ENCODE measurements around the gene MYO7B. TPM values are rescaled to one million over a fixed set of nuclear protein-coding genes. Genes with fewer than 3 reads are reported as not detected.

MYO7B gene
- total RNA-seq, 1 experiment from 2014 or later, result not detected

DNA sequence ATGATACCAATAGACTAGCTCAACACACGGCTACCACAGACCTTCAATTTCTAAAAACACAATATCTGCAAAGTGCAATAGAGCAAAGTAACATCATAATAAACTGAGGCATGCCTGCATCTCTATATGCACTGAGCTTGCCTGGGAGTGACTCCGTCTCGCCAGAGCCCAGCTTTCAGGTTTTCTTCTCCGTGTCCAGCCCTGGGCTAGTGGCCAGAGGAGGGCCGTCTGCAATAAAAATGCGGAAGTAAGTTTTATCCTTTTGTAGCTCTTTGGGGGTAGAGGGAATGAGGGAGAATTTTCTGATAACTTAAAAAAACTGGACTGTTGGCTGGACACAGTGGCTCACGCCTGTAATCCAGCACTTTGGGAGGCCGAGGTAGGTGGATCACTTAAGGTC, 69.5 kb downstream of the MYO7B start:
- no peak for DNase-seq (ENCODE audit: extremely low read depth, low read depth)

DNA sequence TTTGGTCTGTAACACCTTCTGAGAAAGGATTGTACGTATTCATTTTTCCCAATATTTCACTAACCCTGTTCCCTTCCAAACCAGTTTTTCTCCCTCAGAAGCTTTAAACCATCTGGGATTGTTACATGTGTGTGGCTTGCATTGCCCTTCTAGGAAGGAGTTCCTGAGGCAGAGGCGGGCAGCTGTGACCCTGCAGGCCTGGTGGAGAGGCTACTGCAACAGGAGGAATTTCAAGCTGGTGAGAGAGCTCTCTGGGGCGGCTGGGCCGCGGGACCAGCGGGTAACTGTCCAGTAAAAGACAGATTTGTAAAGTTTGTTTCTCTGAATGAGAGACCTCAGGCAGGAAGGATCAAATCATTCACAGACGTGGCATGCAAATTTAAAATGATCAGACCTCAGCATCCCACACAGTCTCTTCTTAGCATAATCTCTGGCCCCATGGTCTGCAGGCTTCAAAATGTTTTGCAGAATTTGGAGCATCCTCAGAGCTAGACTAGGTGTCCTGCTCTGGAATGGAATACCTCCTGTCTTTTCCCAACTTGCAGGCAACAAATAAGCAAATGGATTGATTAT, 70.3 kb downstream of the MYO7B start:
- DNase-seq (ENCODE audit: extremely low read depth, low read depth), result no peak

DNA sequence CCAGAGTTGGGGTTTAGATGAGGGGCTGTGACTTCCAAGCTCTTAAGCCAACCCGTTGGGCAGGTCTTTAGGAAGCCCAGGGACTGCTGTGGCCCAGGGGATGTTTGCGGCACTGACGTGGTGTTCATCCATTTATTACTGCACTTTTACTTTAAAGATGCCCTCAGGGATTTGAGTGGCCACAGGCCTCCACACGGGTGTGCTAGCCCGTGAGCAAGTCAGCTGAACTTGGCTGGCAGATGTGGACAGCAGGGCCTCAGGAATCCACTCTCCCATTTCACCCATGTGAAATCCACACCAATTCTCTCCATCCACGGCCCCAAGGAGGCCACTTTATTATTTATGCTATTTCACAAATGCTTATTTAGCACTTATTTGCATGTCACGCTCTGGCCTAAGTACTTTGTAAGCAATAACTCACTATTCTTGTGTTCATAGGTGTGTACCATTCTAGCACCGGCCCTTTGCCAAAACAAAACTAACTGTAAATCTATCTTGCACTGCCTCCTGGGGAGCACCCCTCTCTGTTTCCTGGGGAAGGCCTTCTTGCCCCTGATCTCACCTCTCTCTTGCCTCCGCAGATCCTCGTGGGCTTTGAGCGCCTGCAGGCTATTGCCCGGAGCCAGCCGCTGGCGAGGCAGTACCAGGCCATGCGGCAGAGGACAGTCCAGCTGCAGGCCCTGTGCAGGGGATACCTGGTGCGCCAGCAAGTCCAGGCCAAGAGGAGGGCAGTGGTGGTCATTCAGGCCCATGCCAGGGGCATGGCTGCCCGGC, 71.3 kb downstream of the MYO7B start:
- no peak for DNase-seq (ENCODE audit: extremely low read depth, low read depth)

DNA sequence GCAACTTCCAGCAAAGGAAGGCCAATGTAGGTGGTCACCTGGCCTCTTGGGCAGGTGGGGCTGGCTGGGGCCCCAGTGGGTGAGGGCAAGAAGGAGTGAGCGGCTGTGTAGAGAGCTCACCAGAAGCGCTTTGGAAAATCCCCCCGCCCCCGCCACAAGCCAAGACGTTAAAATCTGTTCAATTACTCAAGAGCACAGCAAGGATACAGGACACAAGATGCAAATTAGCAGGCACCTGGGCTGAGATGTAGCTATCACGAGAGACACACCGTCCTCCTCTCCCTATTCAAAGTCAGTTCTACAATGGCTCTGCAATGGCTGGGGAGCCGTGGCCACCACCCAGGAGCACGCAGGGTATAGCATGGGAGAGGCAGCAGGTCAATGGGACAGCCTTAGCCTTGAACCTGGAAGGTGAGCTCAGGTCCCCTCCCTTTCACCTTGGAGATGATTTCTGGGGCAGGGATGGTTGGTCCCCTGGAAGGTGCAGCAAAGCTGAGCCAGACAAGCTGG, 72.0 kb downstream of the MYO7B start:
- no peak for DNase-seq (ENCODE audit: extremely low read depth, low read depth)

DNA sequence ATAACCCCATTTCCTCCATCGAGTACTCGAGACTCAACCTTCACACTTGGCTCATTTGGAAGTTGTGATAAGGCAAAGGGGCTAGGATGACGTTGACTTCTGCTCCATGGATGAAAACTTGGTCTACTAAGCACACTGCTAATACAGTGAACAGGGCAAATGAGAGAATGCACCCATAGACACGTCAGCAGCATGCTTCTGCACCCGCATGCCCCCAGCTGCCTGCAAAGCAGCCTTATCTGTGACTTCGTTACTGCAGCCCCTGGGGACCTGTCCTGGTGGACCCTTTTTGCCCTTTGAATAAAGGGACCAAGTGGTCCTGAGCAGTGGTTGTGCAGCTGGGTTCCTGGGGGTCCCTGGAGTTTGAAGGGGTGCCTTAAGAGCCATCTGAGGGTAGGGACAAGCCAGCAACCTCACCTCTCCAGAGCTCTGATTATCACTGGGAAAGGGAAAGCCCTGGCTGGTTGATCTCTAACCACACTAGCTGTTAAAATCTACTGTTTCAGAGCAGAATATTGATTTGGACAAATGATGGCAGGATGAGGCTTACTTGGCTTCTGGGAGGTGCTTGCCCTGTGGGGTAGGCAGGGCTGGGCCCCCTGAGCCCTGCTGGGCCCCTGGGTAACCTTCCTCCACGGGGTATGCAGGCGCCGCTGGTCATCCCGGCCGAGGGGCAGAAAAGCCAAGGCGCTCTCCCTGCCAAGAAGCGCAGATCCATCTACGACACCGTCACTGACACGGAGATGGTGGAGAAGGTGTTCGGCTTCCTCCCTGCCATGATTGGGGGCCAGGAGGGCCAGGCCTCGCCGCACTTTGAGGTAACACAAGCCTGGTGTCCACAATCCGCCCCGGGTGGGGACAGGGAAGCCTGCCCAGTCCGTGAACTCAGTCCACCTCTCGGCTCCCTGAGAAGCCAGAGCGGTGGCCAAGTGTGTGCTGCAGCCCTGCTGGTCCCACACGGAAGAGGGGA, 72.9 kb downstream of the MYO7B start:
- no peak for DNase-seq (ENCODE audit: extremely low read depth, low read depth)

DNA sequence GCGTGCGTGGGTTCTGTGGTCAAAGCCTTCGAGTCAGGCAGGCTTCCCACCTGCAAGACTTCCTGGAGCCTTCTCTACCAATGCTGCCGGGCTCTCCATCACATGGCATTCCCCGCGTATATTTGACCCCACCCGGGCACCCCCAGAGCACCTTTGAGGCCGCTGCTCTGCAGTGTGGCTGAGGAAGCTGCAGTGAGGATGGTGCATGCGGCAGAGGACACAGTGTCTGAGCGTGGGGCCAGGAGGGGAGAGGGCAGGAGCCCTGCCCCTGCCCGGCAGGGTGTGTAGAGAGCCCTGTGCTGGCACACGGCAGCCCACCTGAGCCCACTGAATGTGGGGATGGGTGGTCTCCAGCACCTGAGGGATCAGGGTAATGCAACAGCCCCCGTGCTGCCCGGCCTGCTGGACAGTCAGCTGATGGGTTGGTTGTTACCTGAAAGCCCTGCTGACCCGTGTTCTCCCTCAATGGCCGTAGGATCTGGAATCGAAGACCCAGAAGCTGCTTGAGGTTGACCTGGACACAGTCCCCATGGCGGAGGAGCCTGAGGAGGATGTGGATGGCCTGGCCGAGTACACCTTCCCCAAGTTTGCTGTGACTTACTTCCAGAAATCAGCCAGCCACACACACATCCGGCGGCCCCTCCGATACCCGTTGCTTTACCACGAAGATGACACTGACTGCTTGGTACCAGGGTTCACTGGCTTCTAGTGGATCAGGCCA, 73.7 kb downstream of the MYO7B start:
- no peak for DNase-seq (ENCODE audit: extremely low read depth, low read depth)

DNA sequence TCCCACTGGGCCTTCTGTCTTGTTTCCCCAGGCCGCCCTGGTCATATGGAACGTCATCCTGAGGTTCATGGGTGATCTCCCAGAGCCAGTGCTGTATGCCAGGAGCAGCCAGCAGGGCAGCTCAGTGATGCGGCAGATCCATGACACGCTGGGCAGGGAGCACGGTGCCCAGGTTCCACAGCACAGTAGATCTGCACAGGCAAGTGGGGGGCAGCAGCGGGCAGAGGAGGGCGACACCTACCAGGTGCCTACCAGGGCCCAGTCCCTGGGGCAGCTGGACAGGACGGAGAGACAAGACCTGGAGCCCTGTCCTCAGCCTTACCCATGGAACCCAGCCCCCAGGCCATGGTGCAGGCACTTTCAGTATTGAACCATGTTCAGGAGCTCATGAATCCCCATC, 74.3 kb downstream of the MYO7B start:
- no peak for DNase-seq (ENCODE audit: extremely low read depth, low read depth)

DNA sequence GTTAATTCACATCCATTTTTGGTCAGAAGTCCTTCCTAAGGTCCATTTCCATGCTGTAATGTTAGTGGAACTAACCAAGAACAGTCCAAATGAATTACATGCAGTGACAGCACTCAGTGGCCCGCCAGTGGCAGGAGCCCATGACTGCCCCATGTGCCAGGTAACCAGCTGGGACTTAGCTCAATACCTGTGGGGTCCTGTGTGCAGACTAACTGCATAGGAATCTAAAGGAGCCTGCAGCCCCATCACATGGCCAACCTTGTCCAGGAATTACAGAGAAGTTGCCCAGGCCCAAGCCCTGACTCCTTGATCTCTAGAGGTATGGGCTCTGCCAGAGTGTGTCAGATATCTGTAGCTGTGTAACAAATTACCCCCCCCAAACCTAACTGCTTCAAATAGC, 75.1 kb downstream of the MYO7B start:
- no peak for DNase-seq (ENCODE audit: extremely low read depth, low read depth)

DNA sequence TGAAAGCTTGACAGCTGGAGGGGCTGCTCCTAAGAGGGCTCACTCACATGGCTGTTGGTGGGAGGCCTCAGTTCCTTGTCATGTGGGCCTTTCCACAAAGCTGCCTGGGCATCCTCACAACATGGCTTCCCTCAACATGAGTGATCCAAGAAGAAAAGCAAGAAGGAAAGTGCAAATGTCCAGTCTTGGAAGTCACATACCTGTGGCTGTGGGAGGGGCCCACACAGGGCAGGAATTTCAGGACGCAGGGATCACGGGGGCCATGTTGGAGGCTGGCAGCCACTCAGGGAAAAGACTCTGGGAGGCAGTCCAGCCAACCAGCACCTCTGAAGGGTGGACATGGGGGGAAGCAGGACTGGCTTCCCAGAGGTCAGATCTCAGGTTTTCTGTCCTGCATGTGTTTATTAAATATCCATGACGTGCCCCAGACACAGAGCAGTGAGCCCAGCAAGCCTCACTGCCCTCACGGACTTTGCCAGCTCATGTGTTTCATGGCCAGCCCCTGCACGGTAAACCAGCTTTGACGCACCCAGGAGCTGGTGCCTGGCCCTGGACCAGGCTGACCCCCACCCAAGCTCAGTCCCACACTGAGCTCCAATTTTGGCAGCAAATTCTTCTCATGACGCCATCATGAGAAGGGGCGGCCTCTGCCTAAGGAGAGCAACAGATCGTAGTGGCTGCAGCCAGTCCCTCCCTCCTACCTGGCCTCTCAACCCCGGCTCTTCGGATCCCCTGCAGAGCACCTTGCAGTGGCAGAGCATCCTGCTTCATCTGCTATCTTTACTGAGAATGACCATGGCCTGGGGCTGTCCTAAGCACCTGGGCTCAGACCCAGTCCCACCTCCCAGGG, 75.8 kb downstream of the MYO7B start:
- DNase-seq (ENCODE audit: extremely low read depth, low read depth), result no peak

DNA sequence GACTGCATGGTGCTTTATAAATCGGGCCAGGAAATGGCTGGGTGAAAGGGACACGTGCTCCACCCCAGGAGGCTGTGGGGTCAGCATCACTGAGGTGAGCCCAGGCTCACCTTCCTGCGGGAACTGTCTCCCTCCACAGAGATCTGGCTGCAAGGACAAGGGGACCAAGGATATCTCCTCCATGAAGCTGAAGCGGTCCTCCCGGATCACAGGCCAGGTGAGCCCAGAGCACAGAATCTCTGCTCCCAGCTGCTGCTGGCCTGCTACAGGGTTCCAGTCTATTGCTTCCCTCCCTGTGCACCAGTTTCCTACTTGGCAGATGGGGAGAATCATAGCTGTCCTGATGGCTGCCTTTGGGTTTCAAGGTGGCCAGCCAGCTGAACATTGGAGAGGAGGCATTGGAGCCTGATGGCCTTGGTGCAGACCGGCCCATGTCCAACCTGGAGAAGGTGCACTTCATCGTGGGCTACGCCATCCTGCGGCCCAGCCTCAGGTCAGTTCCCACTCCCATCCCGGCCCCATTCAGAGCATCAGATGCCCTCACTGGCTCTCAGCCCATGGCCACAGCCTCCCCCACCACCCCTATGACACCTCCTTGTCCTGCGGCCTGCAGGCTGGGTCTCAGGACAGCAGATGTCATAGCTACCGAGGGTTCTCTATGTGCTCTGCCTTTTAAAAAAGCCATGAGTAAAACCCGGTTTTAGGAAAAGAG, 76.8 kb downstream of the MYO7B start:
- DNase-seq (ENCODE audit: extremely low read depth, low read depth), result no peak

DNA sequence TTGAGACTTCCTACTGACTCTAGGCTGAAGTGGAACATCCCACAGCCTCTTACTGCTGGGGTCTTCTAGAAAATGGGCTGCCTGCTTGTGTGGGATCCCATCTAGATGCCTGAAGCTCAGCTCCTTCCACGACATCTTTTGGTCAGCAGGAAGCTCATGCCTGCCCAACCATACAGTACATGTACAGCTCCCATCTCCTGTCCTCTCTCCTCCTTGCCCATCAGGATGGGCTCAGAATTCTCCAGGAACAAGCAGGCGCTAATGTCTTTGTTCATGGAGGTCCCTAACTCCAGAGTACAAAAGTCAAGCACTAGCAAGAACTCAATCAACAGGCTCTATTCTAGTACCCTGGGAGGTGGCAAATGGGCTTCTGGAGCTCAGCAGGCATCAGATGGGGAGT, 78.8 kb downstream of the MYO7B start:
- DNase-seq (ENCODE audit: extremely low read depth, low read depth), result no peak

DNA sequence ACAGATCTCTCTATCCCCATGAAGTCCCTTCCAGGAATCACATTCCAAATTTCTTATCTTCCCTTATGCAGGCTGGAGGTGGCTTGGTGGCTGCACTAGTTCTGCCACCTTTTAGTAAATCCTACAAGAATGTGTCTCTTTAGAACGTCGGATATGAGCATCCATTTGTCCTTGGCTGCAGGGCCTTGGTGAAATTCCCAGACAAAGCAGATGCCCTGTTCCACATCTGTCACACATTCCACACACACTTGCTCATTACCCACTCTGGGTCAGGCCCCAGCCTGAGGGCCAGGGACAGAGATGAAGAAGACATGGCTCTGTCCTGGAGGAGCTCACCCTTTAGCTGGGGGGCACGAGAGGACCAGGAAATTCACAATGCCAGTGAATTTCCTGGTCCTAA, 79.2 kb downstream of the MYO7B start:
- DNase-seq (ENCODE audit: extremely low read depth, low read depth), result no peak

DNA sequence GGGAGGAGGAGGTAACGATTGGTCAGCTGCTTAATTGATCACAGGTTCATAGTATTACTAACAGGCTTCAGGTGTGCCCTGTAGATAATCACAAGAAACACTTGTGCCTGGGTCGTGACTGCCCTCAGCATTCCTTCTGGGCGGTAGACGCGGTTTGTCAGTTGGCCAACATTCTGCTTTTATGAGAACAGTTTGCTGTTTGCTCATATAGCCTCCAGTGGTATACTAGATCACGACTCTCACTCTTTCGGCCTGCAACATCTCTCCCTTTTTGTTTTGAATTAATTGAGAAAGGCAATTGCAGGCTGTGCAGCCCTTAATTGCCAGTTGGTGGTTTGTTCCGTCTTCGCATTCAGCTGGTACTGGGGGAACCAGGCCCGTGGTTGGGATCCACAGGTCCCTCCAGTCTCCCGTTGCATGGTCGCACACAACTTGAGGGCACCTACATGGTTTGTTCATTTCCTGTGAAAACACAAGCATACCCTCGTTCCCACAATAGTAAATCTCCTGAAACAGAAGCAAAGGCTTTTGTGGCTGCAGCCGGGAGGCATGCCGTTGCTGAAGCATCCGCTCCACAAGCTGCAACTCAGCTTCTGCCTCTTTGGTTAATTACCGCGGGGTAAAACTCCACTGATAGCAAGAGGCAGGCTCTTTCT, 80.2 kb downstream of the MYO7B start:
- no peak for DNase-seq (ENCODE audit: extremely low read depth, low read depth)

DNA sequence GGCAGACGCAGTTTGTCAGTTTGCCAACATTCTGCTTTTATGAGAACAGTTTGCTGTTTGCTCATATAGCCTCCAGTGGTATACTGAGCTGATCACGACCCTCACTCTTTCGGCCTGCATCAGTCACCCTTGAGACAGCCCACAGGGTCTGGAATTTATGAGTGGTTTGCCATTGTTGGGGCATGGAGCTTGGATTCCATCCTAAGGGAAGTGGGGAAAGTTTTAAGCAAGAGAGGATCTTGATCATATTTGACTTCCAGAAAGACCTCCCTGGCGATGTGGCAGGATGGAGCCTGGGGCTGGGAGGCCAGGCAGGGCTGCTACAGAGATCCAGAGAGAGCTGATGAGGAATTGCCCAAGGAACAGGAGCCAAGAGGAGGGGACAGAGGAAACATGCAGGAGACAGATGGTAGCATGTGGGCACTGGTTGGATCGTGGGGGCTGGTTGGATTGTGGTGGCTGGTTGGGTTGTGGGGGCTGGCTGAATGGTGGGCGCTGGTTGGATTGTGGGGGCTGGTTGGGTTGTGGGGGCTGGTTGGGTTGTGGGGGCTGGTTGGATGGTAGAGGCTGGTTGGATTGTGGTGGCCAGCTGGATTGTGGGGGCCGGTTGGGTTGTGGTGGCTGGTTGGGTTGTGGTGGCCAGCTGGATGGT, 83.2 kb downstream of the MYO7B start:
- no peak for DNase-seq (ENCODE audit: extremely low read depth, low read depth)

DNA sequence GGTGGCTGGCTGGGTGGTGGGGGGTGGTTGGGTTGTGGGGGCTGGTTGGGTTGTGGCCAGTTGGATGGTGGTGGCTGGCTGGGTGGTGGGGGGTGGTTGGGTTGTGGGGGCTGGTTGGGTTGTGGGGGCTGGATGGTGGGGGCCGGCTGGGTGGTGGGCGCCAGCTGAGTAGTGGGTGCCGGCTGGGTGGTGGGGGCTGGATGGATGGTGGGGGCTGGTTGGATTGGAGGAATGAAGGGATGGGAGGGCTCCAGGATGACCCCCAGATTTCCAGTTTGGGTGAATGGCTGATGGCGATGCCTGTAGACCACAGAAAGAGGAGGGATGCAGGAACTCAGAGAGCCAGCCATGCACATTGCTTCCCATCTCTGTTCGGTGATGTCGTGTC, 83.7 kb downstream of the MYO7B start:
- no peak for DNase-seq (ENCODE audit: extremely low read depth, low read depth)

DNA sequence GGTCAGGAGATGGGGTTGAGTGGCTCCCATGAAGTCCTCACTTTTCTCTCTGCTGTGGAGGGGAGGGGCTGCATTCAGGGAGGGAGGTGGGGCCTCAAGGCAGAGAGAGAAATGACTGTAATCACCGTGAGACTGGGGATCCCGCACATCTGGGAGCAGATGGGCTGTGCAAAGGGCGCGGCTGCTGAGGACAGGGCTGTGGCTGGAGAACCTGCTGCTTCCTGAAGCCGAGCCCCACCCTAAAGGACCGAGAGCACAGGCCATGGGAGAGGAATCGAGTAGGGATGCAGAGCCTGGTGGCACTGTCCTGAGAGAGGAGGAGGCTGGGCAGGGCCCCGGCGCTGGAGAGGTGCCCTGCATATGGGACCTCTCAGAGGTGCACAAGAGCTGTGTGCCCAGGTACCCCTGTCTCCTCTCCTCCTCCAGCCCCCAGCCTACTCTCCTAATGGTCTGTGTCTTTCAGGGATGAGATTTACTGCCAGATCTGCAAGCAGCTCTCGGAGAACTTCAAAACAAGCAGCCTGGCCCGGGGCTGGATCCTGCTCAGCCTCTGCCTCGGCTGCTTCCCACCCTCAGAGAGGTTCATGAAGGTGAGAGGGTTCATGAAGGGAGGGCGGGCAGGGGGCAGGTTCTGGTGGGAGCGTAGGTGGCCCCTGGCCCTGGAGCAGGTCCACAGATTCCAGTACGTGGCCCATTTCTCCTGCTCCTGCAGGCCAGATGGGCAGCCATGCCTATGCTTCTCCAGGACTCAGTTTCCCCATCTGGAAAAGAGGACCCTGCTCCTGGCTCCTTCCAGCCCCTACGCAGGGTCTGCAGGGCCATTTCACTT, 84.6 kb downstream of the MYO7B start:
- no peak for DNase-seq (ENCODE audit: extremely low read depth, low read depth)

DNA sequence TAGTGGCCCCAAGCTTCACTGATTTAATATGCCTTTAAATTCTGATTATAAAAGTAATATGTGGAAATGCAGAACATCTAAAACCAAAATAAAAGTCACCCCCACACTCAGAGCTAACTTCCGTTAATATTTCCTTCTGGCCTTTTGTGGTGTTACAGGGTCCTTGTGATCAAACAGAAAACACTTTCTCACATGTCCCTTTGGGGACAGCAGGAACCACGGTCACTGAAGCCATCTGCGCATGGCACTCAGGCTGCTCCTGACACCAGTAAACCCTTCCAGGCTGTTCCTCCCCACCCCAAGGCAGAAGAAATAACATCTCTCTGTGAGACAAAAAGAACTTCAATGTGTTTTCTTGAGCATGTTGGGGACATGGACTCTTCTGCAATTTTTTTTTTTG, 85.4 kb downstream of the MYO7B start:
- DNase-seq (ENCODE audit: extremely low read depth, low read depth), result no peak
